ENCODE measurements around the gene SPATA46.

- no peak for TF ChIP-seq FOSL1 (IDR thresholded peaks at IDR 0.05; ENCODE audit: insufficient read depth, low read depth, low read length)
- TF ChIP-seq CTCF (IDR thresholded peaks at IDR 0.05; ENCODE audit: control extremely low read depth in 1 of 3, insufficient read depth in 1 of 3, low read depth in 1 of 3, low read length in 3 of 3): no peak
- no peak for TF ChIP-seq EP300 (IDR thresholded peaks at IDR 0.05; ENCODE audit: borderline replicate concordance in 1 of 2, low read depth in 2 of 2, low read length in 2 of 2)
- TF ChIP-seq EZH2 (IDR thresholded peaks at IDR 0.05; ENCODE audit: low read depth, low read length, severe bottlenecking): no peak
- TF ChIP-seq SRF (IDR thresholded peaks at IDR 0.05; ENCODE audit: low read depth, low read length): no peak
- TF ChIP-seq EGR1 (IDR thresholded peaks at IDR 0.05; ENCODE audit: borderline replicate concordance, low read depth, low read length): no peak
- no peak for TF ChIP-seq RFX5 (IDR thresholded peaks at IDR 0.05; ENCODE audit: borderline replicate concordance, low read depth, low read length)
- no peak for TF ChIP-seq HDAC6 (IDR thresholded peaks at IDR 0.05; ENCODE audit: low read depth, low read length)
- TF ChIP-seq POLR2A (IDR thresholded peaks at IDR 0.05; ENCODE audit: control extremely low read depth in 1 of 2, low read depth in 2 of 2, low read length in 2 of 2): no peak
- no peak for TF ChIP-seq BACH1 (IDR thresholded peaks at IDR 0.05; ENCODE audit: low read length)
- TF ChIP-seq SIX5 (IDR thresholded peaks at IDR 0.05; ENCODE audit: low read depth, low read length): no peak
- TF ChIP-seq GABPA (IDR thresholded peaks at IDR 0.05; ENCODE audit: borderline replicate concordance, insufficient read depth, low read length): no peak
- no peak for TF ChIP-seq MAFK (IDR thresholded peaks at IDR 0.05; ENCODE audit: low read depth, low read length)
Measured at GRCh38 chr1:162416215-162416614, 39.6 kb upstream of the SPATA46 start.
